ENCODE measurements around the gene NPRL2. TPM values are rescaled to one million over a fixed set of nuclear protein-coding genes. Genes with fewer than 3 reads are reported as not detected.

The NPRL2 gene
- total and polyA plus RNA-seq, 2 experiments from 2014 or later: 22.3 to 27.7 TPM

GRCh38 chr3:50370594-50370993 is 20.0 kb upstream of the NPRL2 start:
- Histone ChIP-seq H3K4me3 (no peak overlapping the region), H3K4me2 (no peak overlapping the region), H3F3A (replicated peaks; ENCODE audit: low read depth) (0 out of 2 replicates have a peak, but pooled peaks cover 1% of the 10 kb centered on the region), H2AFZ (no peak overlapping the region), H3K9me2 (ENCODE audit: insufficient read depth) (no peaks in the 10 kb centered on the region), H3K4me1 (ENCODE audit: insufficient read depth) (peaks cover 11% of the 10 kb centered on the region), H3K36me3 (ENCODE audit: insufficient read depth) (no peaks in the 10 kb centered on the region), H3K79me2 (replicated peaks; ENCODE audit: insufficient read depth) (no peaks in the 10 kb centered on the region), H3K27me3 (ENCODE audit: insufficient read depth) (no peaks in the 10 kb centered on the region), H4K20me1 (replicated peaks; ENCODE audit: insufficient read depth) (no peaks in the 10 kb centered on the region), H3K27ac (ENCODE audit: low read depth) (0 out of 2 replicates have a peak overlapping the region, but pooled peaks have one; percentile 63)
- no peak overlapping the region; the same call in 2 of the 3 replicates for H3K4me3 Mint-ChIP-seq
- TF ChIP-seq JUNB (IDR thresholded peaks at IDR 0.05; ENCODE audit: unreplicated experiment) (no peak), CTCF (conservative IDR thresholded peaks at IDR 0.05; ENCODE audit: low read depth in 2 of 2) (peak; percentile 44 to 53), ZNF114 (CRISPR knock-in tag; IDR thresholded peaks at IDR 0.05) (no peak)
- H3K27me3 Mint-ChIP-seq (ENCODE audit: insufficient read depth, low read depth, poor library complexity): peaks cover 18% of the 10 kb centered on the region
- H3K4me1 Mint-ChIP-seq: peaks cover 29% of the 10 kb centered on the region
- DNase-seq (ENCODE audit: low spot score): peak; percentile 56
- H3K9me3 Mint-ChIP-seq: no peaks in the 10 kb centered on the region; the same call in 2 of the 3 replicates
- H3K36me3 Mint-ChIP-seq (ENCODE audit: low read depth): no peaks in the 10 kb centered on the region; the same call in 2 of the 3 replicates
- ATAC-seq: no peak; the same call in 2 of the 3 replicates
- 0 out of 2 replicates have a peak overlapping the region, but pooled peaks have one; percentile 33 for H3K27ac Mint-ChIP-seq

- Histone ChIP-seq H4K20me1 (replicated peaks; ENCODE audit: insufficient read depth) (no peaks in the 10 kb centered on the region), H3K27me3 (ENCODE audit: insufficient read depth) (0 out of 2 replicates have a peak, but pooled peaks cover 3% of the 10 kb centered on the region), H3K27ac (ENCODE audit: low read depth) (no peak overlapping the region), H3K79me2 (replicated peaks; ENCODE audit: insufficient read depth) (no peaks in the 10 kb centered on the region), H3F3A (replicated peaks; ENCODE audit: low read depth) (0 out of 2 replicates have a peak, but pooled peaks cover 5% of the 10 kb centered on the region), H3K9me2 (ENCODE audit: insufficient read depth) (no peaks in the 10 kb centered on the region), H3K4me2 (no peak overlapping the region), H2AFZ (no peak overlapping the region), H3K4me3 (no peak overlapping the region), H3K36me3 (ENCODE audit: insufficient read depth) (no peaks in the 10 kb centered on the region), H3K4me1 (ENCODE audit: insufficient read depth) (peaks cover 8% of the 10 kb centered on the region)
- Mint-ChIP-seq H3K4me3 (no peak overlapping the region; the same call in 2 of the 3 replicates), H3K36me3 (ENCODE audit: low read depth) (no peaks in the 10 kb centered on the region; the same call in 2 of the 3 replicates), H3K27ac (no peak overlapping the region), H3K27me3 (ENCODE audit: insufficient read depth, low read depth, poor library complexity) (peaks cover 23% of the 10 kb centered on the region), H3K4me1 (peaks cover 29% of the 10 kb centered on the region), H3K9me3 (no peaks in the 10 kb centered on the region; the same call in 2 of the 3 replicates)
- ATAC-seq (no peak), DNase-seq (ENCODE audit: low spot score) (no peak)
- TF ChIP-seq ZNF114 (CRISPR knock-in tag; IDR thresholded peaks at IDR 0.05) (no peak), ZNF462 (CRISPR knock-in tag; IDR thresholded peaks at IDR 0.05) (no peak), CTCF (conservative IDR thresholded peaks at IDR 0.05; ENCODE audit: low read depth in 2 of 2) (no peak), JUNB (IDR thresholded peaks at IDR 0.05; ENCODE audit: unreplicated experiment) (no peak), STAT1 (IDR thresholded peaks at IDR 0.05; ENCODE audit: unreplicated experiment) (no peak), ZNF331 (CRISPR knock-in tag; IDR thresholded peaks at IDR 0.05; ENCODE audit: low read depth) (no peak), EZH2phosphoT487 (IDR thresholded peaks at IDR 0.05; ENCODE audit: unreplicated experiment) (no peak), EZH2 (IDR thresholded peaks at IDR 0.05; ENCODE audit: low read depth, unreplicated experiment) (no peak), POLR2AphosphoS5 (IDR thresholded peaks at IDR 0.05; ENCODE audit: low read depth) (no peak), NANOG (IDR thresholded peaks at IDR 0.05; ENCODE audit: borderline replicate concordance) (no peak)
These were observed 18.6 kb upstream of the NPRL2 start for GRCh38 chr3:50369012-50369670.
